Mucosa of descending colon (tissue), 3 donors: ENCODE measurements around the gene TOR1B. TPM values are rescaled to one million over a fixed set of nuclear protein-coding genes. Genes with fewer than 3 reads are reported as not detected.

Experiments
- ATAC-seq: fragments of 200-7000 bp; cut with Tn5 transposase; one replicate; pipeline ENCODE4 v1.9.1; 2020; ENCODE audit warnings: mild to moderate bottlenecking, moderate library complexity
- DNase-seq, 3 donors: peaks; one replicate each; pipeline ENCODE4 v3.0.0-alpha.2; 2020
- H3K36me3 ChIP-seq: fragments of 200-600 bp; one replicate; pipeline ENCODE4 v1.8.0; 2021; ENCODE audit warnings: low read depth, mild to moderate bottlenecking
- H3K4me1 ChIP-seq: fragments of 200-600 bp; one replicate; pipeline ENCODE4 v1.8.0; 2021; ENCODE audit warnings: low read depth, mild to moderate bottlenecking
- H3K4me3 ChIP-seq: fragments of 200-600 bp; one replicate; pipeline ENCODE4 v1.8.0; 2021; ENCODE audit warnings: mild to moderate bottlenecking
- H3K9me3 ChIP-seq: fragments of 200-600 bp; one replicate; pipeline ENCODE4 v1.8.0; 2021; ENCODE audit warnings: mild to moderate bottlenecking
- CTCF ChIP-seq: fragments of 200-600 bp; IDR thresholded peaks from one replicate; pipeline ENCODE4 v1.8.0; 2022; ENCODE audit warnings: antibody characterized with exemption, mild to moderate bottlenecking
- intact Hi-C, 2 donors: fragments of 100-400 bp; cut with DNase I in 1 of 2; cut with micrococcal nuclease in 1 of 2; formaldehyde crosslinking; loops; one replicate each; pipeline versions ENCODE4 v1.11.0 to v1.11.1; 2022; cut with DNase I, micrococcal nuclease
- total RNA-seq, 3 donors: library from RNA; stranded (reverse); fragmentation: NEBNext Ultra II Directional in 2 of 3; extraction: Animal tissue kit (Norgen Biotek cat#: 25700) in 2 of 3; gene quantifications; one replicate each; pipeline versions ENCODE4 v1.2.1 to v1.2.4, GENCODE V29; 2021 to 2023
- donor health status: DM: no; HTN: no; CAD: no; lungs with moderate emphysema.
- donor health status: DM: no; HTN: no; CAD: no.
- donor health status: DM: no; HTN: yes; CAD: no.

TOR1B gene
- total RNA-seq, 3 donors from 2014 or later = 37.3 to 63.5 (median 49.2) TPM

GRCh38 chr9:129822898-129823541 lies 20.0 kb downstream of the TOR1B start:
- intact Hi-C loops = no loop called here
- DNase-seq (peak in 1 of 3 donors; percentile 57), ATAC-seq (peak; percentile 51)
- peaks cover 6% of the 10 kb centered on the region for H3K4me1 ChIP-seq
- no peaks in the 10 kb centered on the region for H3K36me3 ChIP-seq
- no peaks in the 10 kb centered on the region for H3K9me3 ChIP-seq
- no peak for TF ChIP-seq CTCF
- peak overlapping the region; percentile 63 for H3K4me3 ChIP-seq

GRCh38 chr9:129823542-129823934 lies 20.6 kb downstream of the TOR1B start:
- ATAC-seq (peak; percentile 61), DNase-seq (peak in 1 of 3 donors; percentile 53)
- Histone ChIP-seq H3K4me3 (peak overlapping the region; percentile 63), H3K36me3 (no peaks in the 10 kb centered on the region), H3K4me1 (peaks cover 6% of the 10 kb centered on the region), H3K9me3 (no peaks in the 10 kb centered on the region)
- intact Hi-C loops = no loop called here
- TF ChIP-seq CTCF = no peak

- no peaks in the 10 kb centered on the region for H3K36me3 ChIP-seq
- ATAC-seq (peak; percentile 97), DNase-seq (peak; percentile 96 to 98 (median 97))
- intact Hi-C loops = no loop called here
- peaks cover 6% of the 10 kb centered on the region for H3K4me1 ChIP-seq
- peak within 1 kb of the TSS; percentile 63 for H3K4me3 ChIP-seq
- H3K9me3 ChIP-seq = no peaks in the 10 kb centered on the region
- TF ChIP-seq CTCF = no peak
Observed at GRCh38 chr9:129823935-129824601, 21.1 kb downstream of the TOR1B start, which contains the start of gene TOR1A. Gene TOR1A (minus strand): TSS chr9:129824136. CDS start chr9:129824085, 51 bp downstream.

GRCh38 chr9:129826344-129826743 lies 23.4 kb downstream of the TOR1B start:
- intact Hi-C loops = no loop called here
- no peaks in the 10 kb centered on the region for H3K9me3 ChIP-seq
- ATAC-seq (no peak), DNase-seq (no peak)
- TF ChIP-seq CTCF = no peak
- H3K36me3 ChIP-seq = no peaks in the 10 kb centered on the region
- no peak overlapping the region for H3K4me3 ChIP-seq
- H3K4me1 ChIP-seq = peaks cover 6% of the 10 kb centered on the region

- Histone ChIP-seq H3K4me1 (peaks cover 6% of the 10 kb centered on the region), H3K36me3 (no peaks in the 10 kb centered on the region), H3K4me3 (no peak overlapping the region), H3K9me3 (no peaks in the 10 kb centered on the region)
- intact Hi-C loops = no loop called here
- ATAC-seq (no peak), DNase-seq (no peak)
- TF ChIP-seq CTCF = no peak
Observed at GRCh38 chr9:129826759-129827158, 23.8 kb downstream of the TOR1B start.
